Glomerular visceral epithelial cell (primary cell): Measurements from ENCODE around the gene GALNS.
"Not testable (repeated sequence)": the region's sequence is repeated elsewhere in the genome, so short reads cannot be mapped to it uniquely, and the experiment has no call there.

ENCODE experiments used
- DNase-seq: peaks from one replicate; pipeline ENCODE4 v3.0.0-alpha.2; 2016; ENCODE audit errors: extremely low spot score

The GALNS gene

GRCh38 chr16:88784074-88784855 lies 72.5 kb downstream of the GALNS start:
- peak; percentile 73 for DNase-seq

GRCh38 chr16:88783391-88784073 lies 73.2 kb downstream of the GALNS start:
- no peak for DNase-seq

- DNase-seq, result peak; percentile 49
Measured at GRCh38 chr16:88782454-88783390, 74.0 kb downstream of the GALNS start.

DNA sequence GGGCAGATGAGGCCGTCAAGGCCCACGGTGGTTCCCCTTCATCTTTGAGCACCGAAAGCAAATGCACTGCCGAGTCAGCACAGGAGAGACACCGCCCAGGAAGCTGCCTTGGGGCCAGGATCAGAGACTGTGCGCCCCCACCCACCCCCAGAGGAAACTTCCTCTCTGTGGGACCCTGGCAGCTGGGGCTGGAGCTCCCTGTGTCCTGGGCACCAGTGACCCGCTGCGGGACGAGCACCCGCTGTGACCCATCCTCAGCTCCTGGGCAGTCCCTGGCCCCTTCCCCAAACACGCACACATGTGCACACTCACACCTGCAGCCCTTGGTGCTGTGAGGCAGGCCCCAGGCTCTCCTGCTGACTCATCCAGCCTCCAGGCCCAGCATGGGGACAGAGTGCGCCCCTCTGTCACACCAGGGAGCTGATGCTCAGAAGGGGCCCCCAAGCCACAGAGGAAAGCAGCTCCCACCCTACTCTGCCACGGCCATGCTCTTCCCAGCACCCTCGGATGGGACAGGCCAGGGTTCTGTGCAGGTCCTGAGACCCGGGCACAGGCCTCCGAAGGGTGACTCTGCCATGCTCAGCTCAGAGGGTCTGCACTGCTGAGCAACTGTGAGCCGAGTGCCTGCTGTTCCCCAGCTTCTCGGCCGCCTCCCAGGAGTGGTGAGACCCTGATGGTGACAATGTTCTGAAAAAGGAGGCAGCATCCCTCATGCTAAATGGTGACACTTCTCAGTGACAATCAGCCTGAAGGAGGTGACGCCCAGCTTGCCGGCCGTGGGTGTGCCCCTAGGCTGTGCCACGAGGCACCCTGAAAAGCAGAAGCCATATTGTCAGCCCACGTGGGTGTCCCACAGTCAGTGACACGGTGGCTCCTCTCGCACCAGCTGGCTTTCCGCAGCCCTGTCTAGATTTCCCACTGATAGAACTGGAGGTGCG lies 75.3 kb downstream of the GALNS start:
- DNase-seq, result no peak

DNA sequence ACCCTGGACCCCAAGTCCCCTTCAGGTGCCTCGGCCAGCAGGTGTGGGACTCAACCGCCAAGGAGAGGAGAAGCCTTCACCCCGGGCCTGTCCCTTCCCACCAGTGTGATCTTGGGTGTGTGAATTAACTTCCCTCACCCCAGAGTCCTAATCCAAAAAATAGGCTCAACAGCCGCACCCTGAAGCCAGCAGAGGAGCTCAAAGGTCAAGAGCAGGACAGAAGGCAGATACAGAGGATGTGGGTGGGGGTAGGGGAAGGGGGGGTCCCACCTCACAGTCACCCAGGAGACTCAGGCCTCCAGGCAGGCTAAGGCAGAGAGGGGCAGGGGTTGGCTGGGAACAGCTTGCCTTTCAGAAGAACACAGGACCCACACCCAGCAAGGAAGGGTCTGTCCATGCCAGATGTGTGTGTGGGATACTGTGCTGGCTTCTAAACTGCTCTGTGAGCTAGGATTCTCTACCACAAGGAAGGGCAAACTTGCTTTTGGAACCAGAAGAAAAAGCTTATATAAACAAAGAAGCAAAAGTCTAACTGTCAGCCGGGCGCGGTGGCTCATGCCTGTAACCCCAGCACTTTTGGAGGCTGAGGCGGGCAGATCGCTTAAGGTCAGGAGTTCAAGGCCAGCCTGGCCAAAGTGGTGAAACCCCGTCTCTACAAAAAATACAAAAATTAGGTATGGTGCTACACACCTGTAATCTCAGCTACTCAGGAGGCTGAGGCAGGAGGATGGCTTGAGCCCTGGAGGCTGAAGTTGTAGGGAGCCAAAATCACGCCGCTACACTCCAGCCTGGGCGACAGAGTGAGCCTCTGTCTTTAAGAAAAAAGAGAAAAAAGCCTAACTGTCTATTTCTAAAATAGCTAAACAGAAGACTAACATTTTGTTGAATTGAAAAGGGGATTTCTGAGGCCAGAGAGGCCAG lies 76.3 kb downstream of the GALNS start:
- no peak for DNase-seq

DNA sequence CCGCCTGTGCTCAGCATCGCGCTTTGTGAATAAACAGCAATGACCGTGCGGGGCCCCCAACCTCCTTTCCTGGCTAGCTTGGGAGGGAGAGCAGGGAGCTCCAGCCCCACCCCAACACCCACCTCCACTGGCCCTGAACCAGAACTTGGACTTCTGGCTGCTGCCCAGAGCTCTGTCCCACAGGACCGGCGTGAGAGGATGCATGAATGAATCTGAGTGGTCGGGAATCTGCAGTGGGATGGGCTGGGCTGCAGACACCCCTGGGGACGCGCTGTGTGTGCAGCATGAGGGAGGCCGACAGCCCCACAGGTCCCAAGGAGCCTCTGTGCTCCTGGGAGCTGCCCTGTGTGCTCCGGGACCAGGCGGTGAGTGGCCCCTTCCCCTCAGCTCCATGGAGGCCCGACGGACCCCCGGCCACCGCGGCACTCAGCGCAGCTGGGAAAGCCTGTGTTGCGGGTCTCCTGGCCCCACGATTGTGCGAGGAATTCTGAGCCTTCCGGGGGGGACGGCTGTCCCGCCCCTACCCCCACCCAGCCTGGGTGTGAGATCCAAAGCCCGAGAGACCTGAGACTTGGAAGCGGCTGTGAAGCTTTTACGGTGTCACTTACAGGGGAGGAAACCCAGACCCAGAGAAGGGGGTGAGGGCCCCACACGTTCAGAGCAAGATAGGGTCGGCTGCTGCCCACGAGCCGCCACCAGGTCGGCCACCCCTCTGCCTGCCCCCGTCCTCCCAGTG lies 77.2 kb downstream of the GALNS start:
- no peak for DNase-seq

DNA sequence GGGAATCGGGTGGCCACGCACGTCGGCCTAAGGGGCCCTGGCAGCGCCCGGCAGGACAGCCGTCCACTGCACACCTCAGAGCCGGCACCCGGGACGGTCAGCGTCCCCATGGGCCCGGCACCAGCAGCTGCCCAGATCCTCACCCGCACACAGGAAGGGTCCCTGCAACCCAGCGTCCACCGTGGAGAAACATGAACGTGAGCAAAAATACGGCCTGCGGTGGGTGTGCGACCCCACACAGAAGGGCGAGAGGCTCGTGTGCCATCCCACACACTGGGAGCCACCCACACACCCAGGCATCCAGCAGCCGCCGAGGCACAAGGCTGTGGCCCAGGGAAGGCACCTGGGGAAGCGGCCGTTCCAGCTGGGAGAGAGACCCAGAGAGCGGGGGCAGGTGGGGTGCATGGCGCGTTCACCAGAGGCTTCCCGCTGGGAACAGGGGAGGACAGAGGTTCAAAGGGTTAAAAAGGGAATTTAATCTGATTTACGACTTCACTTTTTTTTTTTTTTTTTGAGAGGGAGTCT lies 78.1 kb downstream of the GALNS start:
- DNase-seq, result no peak

GRCh38 chr16:88778271-88778525 lies 78.5 kb downstream of the GALNS start:
- no peak for DNase-seq

GRCh38 chr16:88777471-88778270 lies 79.1 kb downstream of the GALNS start:
- DNase-seq, result no peak

DNA sequence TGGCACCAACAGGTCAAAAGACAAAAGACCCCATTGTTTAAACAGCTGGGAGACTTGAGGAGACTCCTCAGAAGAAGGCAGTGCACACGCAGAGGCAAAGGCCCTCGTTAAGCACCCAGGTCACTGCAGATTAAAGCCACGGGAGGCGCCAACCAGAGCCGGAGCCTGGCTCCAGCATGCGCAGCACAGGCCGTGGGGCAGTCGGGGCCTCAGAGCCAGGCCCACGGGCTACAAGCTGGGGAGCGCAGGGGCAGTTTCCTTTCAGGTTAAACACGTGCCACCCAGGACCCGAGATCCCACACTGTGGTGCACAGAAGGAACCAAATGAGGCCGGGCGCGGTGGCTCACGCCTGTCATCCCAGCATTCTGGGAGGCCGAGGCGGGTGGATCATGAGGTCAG lies 80.9 kb downstream of the GALNS start:
- DNase-seq, result no peak

GRCh38 chr16:88774544-88775393 lies 82.0 kb downstream of the GALNS start:
- no peak for DNase-seq

DNA sequence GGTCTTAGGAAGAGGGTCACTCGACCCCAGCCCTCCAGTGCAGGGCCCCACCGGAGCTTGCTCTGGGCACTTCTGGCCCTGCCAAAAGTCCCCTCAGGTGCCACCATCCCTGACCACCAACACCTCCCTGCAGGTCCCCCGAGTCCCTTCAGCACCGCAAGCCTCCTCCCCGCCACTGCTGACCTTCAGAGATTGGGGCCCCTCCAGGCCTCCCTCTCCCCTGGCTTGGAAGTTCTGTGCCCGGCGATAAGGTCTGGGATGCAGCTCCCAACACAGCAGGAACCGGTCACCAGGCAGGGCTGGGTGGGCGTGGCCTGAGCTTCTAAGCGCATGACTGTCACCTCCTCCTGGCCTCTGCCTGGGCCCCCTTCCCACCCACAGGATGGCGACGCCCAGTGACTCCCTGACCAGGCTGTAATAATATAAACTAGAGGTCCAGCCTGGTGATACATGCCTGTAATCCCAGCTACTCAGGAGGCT lies 82.9 kb downstream of the GALNS start:
- peak; percentile 54 for DNase-seq

- peak; percentile 78 for DNase-seq
Measured at GRCh38 chr16:88772871-88773811, 83.6 kb downstream of the GALNS start.

DNA sequence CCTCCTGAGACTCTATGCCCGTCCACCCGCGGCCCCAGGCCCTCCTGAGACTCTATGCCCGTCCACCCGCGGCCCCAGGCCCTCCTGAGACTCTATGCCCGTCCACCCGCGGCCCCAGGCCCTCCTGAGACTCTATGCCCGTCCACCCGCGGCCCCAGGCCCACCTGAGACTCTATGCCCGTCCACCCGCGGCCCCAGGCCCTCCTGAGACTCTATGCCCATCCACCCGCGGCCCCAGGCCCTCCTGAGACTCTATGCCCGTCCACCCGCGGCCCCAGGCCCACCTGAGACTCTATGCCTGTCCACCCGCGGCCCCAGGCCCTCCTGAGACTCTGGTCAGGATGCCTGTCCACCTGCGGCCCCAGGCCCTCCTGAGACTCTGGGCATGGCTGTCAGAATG lies 85.0 kb downstream of the GALNS start:
- not testable (repeated sequence) for DNase-seq

- DNase-seq, result no peak
Measured at GRCh38 chr16:88771294-88771772, 85.4 kb downstream of the GALNS start.
